IMR-90 (cell line): ENCODE measurements around the gene FOXN3. TPM values are rescaled to one million over a fixed set of nuclear protein-coding genes. Genes with fewer than 3 reads are reported as not detected.

Experiments used
- ATAC-seq: fragments of 200-7000 bp; cut with Tn5 transposase; 2 replicates; pipeline ENCODE4 v1.9.1; 2020; ENCODE audit warnings: low read depth, mild to moderate bottlenecking, moderate library complexity
- BruUV-seq: library from RNA; stranded (reverse); fragments of 400-500 nt; replicated peaks from 2 replicates; lab custom pipeline; 2021; lab: Mats Ljungman, UMichigan
- CTCF ChIA-PET: fragments of 300-600 bp; formaldehyde crosslinking; extraction: SDS; loops from one replicate; lab custom pipeline; 2021; ENCODE audit warnings: antibody characterized with exemption; lab: Yijun Ruan, JAX
- POLR2A ChIA-PET: fragments of 300-600 bp; sonication (Branson Sonifier 250); formaldehyde crosslinking; loops from one replicate; lab custom pipeline; 2022; ENCODE audit warnings: antibody characterized with exemption; ENCODE audit not compliant: unreplicated experiment; lab: Charles Lee
- DNase-seq: peaks from one replicate; pipeline ENCODE4 v3.0.0; 2013
- H2AFZ ChIP-seq: replicated peaks from 2 replicates; pipeline ENCODE3; 2013; ENCODE audit warnings: low read length, mild to moderate bottlenecking; ENCODE audit not compliant: poor library complexity
- H2AK5ac ChIP-seq: 2 replicates; pipeline ENCODE4 v1.6.1; 2013; ENCODE audit warnings: low read depth, low read length, inconsistent platforms
- H2AK9ac ChIP-seq: replicated peaks from 2 replicates; pipeline ENCODE3; 2013; ENCODE audit warnings: mild to moderate bottlenecking, low read depth, low read length, moderate library complexity; ENCODE audit not compliant: poor library complexity
- H2BK120ac ChIP-seq: 2 replicates; pipeline ENCODE4 v1.6.1; 2013; ENCODE audit warnings: low read depth, low read length, inconsistent platforms
- H2BK15ac ChIP-seq: 3 replicates; pipeline ENCODE4 v1.6.1; 2013; ENCODE audit warnings: low read depth, low read length, inconsistent platforms
- H2BK20ac ChIP-seq: 2 replicates; pipeline ENCODE4 v1.6.1; 2013; ENCODE audit warnings: low read depth, mild to moderate bottlenecking, inconsistent platforms, low read length, moderate library complexity
- H2BK5ac ChIP-seq: 2 replicates; pipeline ENCODE4 v1.6.1; 2013; ENCODE audit warnings: mild to moderate bottlenecking, low read depth, low read length, inconsistent platforms; ENCODE audit not compliant: poor library complexity, severe bottlenecking
- H3K14ac ChIP-seq: replicated peaks from 2 replicates; pipeline ENCODE4 v1.6.1; 2013; ENCODE audit warnings: low read depth, low read length, inconsistent platforms
- H3K18ac ChIP-seq: 2 replicates; pipeline ENCODE4 v1.6.1; 2013; ENCODE audit warnings: low read depth, low read length, control low read depth
- H3K23ac ChIP-seq: 2 replicates; pipeline ENCODE4 v1.6.1; 2013; ENCODE audit warnings: low read depth, low read length, inconsistent platforms
- H3K27ac ChIP-seq: 2 replicates; pipeline ENCODE4 v1.5.1; 2013; ENCODE audit warnings: mild to moderate bottlenecking, control low read depth, low read length; ENCODE audit not compliant: insufficient read depth
- H3K27me3 ChIP-seq: 2 replicates; pipeline ENCODE4 v1.6.1; 2013; ENCODE audit warnings: low read length; ENCODE audit not compliant: control insufficient read depth, insufficient read depth
- H3K36me3 ChIP-seq: 2 replicates; pipeline ENCODE4 v1.6.1; 2013; ENCODE audit warnings: low read length, mixed read lengths; ENCODE audit not compliant: control insufficient read depth, insufficient read depth
- H3K4ac ChIP-seq: 2 replicates; pipeline ENCODE4 v1.6.1; 2013; ENCODE audit warnings: low read depth, low read length, inconsistent platforms
- H3K4me1 ChIP-seq: 2 replicates; pipeline ENCODE4 v1.6.1; 2013; ENCODE audit warnings: low read length, mixed read lengths; ENCODE audit not compliant: control insufficient read depth, insufficient read depth
- H3K4me2 ChIP-seq: 2 replicates; pipeline ENCODE4 v1.6.1; 2013; ENCODE audit warnings: low read depth, mild to moderate bottlenecking, control low read depth, low read length, moderate library complexity
- H3K4me3 ChIP-seq: 2 replicates; pipeline ENCODE4 v1.5.1; 2013; ENCODE audit warnings: low read depth, mild to moderate bottlenecking, control low read depth, low read length, moderate library complexity; ENCODE audit not compliant: insufficient read depth
- H3K56ac ChIP-seq: 2 replicates; pipeline ENCODE4 v1.6.1; 2013; ENCODE audit warnings: low read length, inconsistent platforms; ENCODE audit not compliant: insufficient read depth; ENCODE audit errors: extremely low read depth
- H3K79me1 ChIP-seq, 2 experiments: 2 replicates each; pipeline ENCODE4 v1.6.1; 2013; ENCODE audit warnings: low read length in 2 of 2, inconsistent platforms in 1 of 2, low read depth in 1 of 2
- H3K9ac ChIP-seq: 2 replicates; pipeline ENCODE4 v1.6.1; 2013; ENCODE audit warnings: low read depth, low read length, control low read depth
- H3K9me1 ChIP-seq: 2 replicates; pipeline ENCODE4 v1.6.1; 2013; ENCODE audit warnings: low read length, inconsistent platforms; ENCODE audit not compliant: insufficient read depth
- H3K9me3 ChIP-seq: 2 replicates; pipeline ENCODE4 v1.6.1; 2013; ENCODE audit warnings: low read length; ENCODE audit not compliant: control insufficient read depth, insufficient read depth
- H4K20me1 ChIP-seq: 2 replicates; pipeline ENCODE4 v1.6.1; 2013; ENCODE audit warnings: low read length, inconsistent platforms; ENCODE audit not compliant: insufficient read depth
- H4K5ac ChIP-seq: 2 replicates; pipeline ENCODE4 v1.6.1; 2013; ENCODE audit warnings: mild to moderate bottlenecking, low read depth, low read length, control low read depth
- H4K8ac ChIP-seq, 2 experiments: 2 replicates each; pipeline ENCODE4 v1.6.1; 2013; ENCODE audit warnings: low read depth in 2 of 2, low read length in 2 of 2, control low read depth in 1 of 2, inconsistent platforms in 1 of 2
- H4K91ac ChIP-seq: 2 replicates; pipeline ENCODE4 v1.6.1; 2013; ENCODE audit warnings: low read depth, low read length, inconsistent platforms; ENCODE audit not compliant: insufficient read depth
- MAFK ChIP-seq: IDR thresholded peaks from 2 replicates; pipeline ENCODE4 v1.6.1; 2012; ENCODE audit warnings: low read depth, low read length, improper control_type of control experiment
- USF2 ChIP-seq: fragments of 150-350 bp; IDR thresholded peaks from 2 replicates; pipeline ENCODE4 v1.6.1; 2017; ENCODE audit warnings: mild to moderate bottlenecking, antibody characterized with exemption, low read length, low read depth
- WGBS, 2 experiments: methylation state at CpG; one replicate each; pipeline versions ENCODE4 v1.1.5 to v1.1.7; 2013; ENCODE audit warnings: missing lambda C conversion rate in 2 of 2; ENCODE audit not compliant: insufficient read length in 1 of 2; ENCODE audit errors: extremely low coverage in 2 of 2; 5-methylcytosine and 5-hydroxymethylcytosine counted together
- dilution Hi-C: fragments of 300-500 bp; cut with HindIII; formaldehyde crosslinking; loops from one replicate; pipeline ENCODE4 v1.14.3; 2018; ENCODE audit warnings: low sequenced_read_pairs; ENCODE audit not compliant: unreplicated experiment
- in situ Hi-C: fragments of 300-500 bp; cut with MboI; formaldehyde crosslinking; loops from 3 replicates; pipeline ENCODE4 v1.14.3; 2019; ENCODE audit warnings: low sequenced_read_pairs, inconsistent platforms, mixed read lengths
- intact Hi-C: fragments of 100-400 bp; cut with micrococcal nuclease; formaldehyde crosslinking; loops from 2 replicates; pipeline ENCODE4 v1.10.0; 2022
- polyA plus RNA-seq, 3 experiments: library from polyadenylated mRNA; depleted of rRNA; stranded (reverse); fragments of >200 nt; gene quantifications; 2 replicates each; pipeline ENCODE4 v1.2.3, GENCODE V29; 2012; ENCODE audit warnings: low replicate concordance in 1 of 3
- total RNA-seq: library from RNA; depleted of rRNA; stranded (reverse); fragments of >200 nt; gene quantifications from 2 replicates; pipeline ENCODE4 v1.2.3, GENCODE V29; 2012

FOXN3 gene
- total and polyA plus RNA-seq, 2 of the 4 experiments (the other 2 are of a cell fraction): 22.6 to 33.7 TPM

- Histone ChIP-seq H4K20me1 (peaks cover 25% of the 10 kb centered on the region; the same call in 1 of the 2 replicates), H3K27me3 (no peaks in the 10 kb centered on the region), H3K4ac (no peak overlapping the region), H3K4me3 (no peak overlapping the region), H4K91ac (no peak overlapping the region), H2AK5ac (no peak overlapping the region), H4K5ac (no peak overlapping the region), H3K36me3 (peaks cover 16% of the 10 kb centered on the region), H2BK15ac (no peak overlapping the region), H3K23ac (no peak overlapping the region), H3K9me3 (no peaks in the 10 kb centered on the region), H3K14ac (no peak overlapping the region), H2BK120ac (no peak overlapping the region), H4K8ac (no peak overlapping the region), H2AFZ (no peak overlapping the region), H2AK9ac (no peak overlapping the region), H3K9ac (no peak overlapping the region), H3K18ac (no peak overlapping the region), H3K9me1 (peaks cover 30% of the 10 kb centered on the region), H3K4me2 (no peak overlapping the region), H3K56ac (no peak overlapping the region), H3K79me1 (peaks cover 21 to 62% of the 10 kb centered on the region in 2 experiments), H3K4me1 (peaks cover 6% of the 10 kb centered on the region), H3K27ac (no peak overlapping the region), H2BK20ac (no peak overlapping the region), H2BK5ac (no peak overlapping the region)
- 93% methylated on average over 9 of the region's 14 CpGs; no CpG with 5 or more reads in 1 of the 2 experiments for WGBS, 2 experiments
- BruUV-seq: no TSS peak
- ChIA-PET POLR2A (no interaction called here), CTCF (no interaction called here)
- ATAC-seq (no peak), DNase-seq (no peak)
- dilution Hi-C loops (no loop called here), in situ Hi-C loops (no loop called here), intact Hi-C loops (no loop called here)
- TF ChIP-seq USF2 (no peak), MAFK (no peak)
These were observed 236.5 kb downstream of the FOXN3 start for GRCh38 chr14:89180546-89180945.
